Parathyroid adenoma (tissue), 2 donors: ENCODE results near the gene OLR1.
A peak's percentile ranks its signal among the peaks of the same experiment; 100 is the strongest.

Experiments
- H2AFZ ChIP-seq: fragments of 300-600 bp; sonication (generic); one replicate; pipeline ENCODE4 v1.7.0; 2017; ENCODE audit warnings: antibody characterized with exemption, mild to moderate bottlenecking
- H3K27ac ChIP-seq: fragments of 300-600 bp; sonication (generic); one replicate; pipeline ENCODE4 v1.7.0; 2017
- H3K27me3 ChIP-seq: fragments of 300-600 bp; sonication (generic); one replicate; pipeline ENCODE4 v1.7.0; 2017; ENCODE audit warnings: low read length; ENCODE audit not compliant: control insufficient read depth, insufficient read depth
- H3K36me3 ChIP-seq: fragments of 300-600 bp; sonication (generic); one replicate; pipeline ENCODE4 v1.7.0; 2017; ENCODE audit warnings: low read length; ENCODE audit not compliant: control insufficient read depth, insufficient read depth
- H3K4me1 ChIP-seq: fragments of 300-600 bp; sonication (generic); one replicate; pipeline ENCODE4 v1.7.0; 2017; ENCODE audit warnings: control low read depth
- H3K4me2 ChIP-seq: fragments of 300-600 bp; sonication (generic); one replicate; pipeline ENCODE4 v1.7.0; 2017; ENCODE audit warnings: low read length
- H3K4me3 ChIP-seq: fragments of 300-600 bp; sonication (generic); one replicate; pipeline ENCODE4 v1.7.0; 2017; ENCODE audit warnings: low read depth, low read length
- H3K79me2 ChIP-seq: fragments of 300-600 bp; sonication (generic); one replicate; pipeline ENCODE4 v1.7.0; 2017; ENCODE audit warnings: control low read depth
- H3K9ac ChIP-seq: fragments of 300-600 bp; sonication (generic); one replicate; pipeline ENCODE4 v1.7.0; 2017; ENCODE audit warnings: mild to moderate bottlenecking
- H3K9me3 ChIP-seq: fragments of 300-600 bp; sonication (generic); one replicate; pipeline ENCODE4 v1.7.0; 2017; ENCODE audit warnings: low read length; ENCODE audit not compliant: control insufficient read depth
- TF ChIP-seq, protein P1 (sequence below): fragments of 300-600 bp; sonication (generic); IDR thresholded peaks from one replicate; pipeline ENCODE4 v1.7.0; 2017; ENCODE audit warnings: antibody characterized with exemption, mild to moderate bottlenecking
- donor health status: primary hyperparathyroidism.

OLR1 gene

DNA sequence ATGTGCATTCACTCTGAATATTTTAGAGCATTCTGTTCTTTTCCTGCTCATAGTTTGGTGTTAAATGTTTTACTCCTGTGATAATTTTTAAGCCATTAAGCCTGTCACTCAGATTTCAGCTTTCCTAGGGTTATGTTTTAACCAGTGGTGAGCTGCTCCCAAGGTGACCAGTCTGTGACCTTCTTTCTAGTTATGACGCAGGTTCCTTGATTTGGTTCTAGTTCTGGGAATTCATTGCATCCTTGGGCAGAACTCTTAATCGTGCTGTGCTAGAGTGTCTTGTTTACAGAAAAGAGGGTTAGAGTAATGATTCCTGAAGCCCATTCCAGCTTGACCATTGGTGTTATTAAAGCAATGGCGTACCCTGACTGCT lies 42.9 kb upstream of the OLR1 start:
- H2AFZ ChIP-seq, result no peak overlapping the region
- peaks cover 16% of the 10 kb centered on the region for H3K79me2 ChIP-seq
- H3K4me2 ChIP-seq, result peak overlapping the region; percentile 97
- H3K36me3 ChIP-seq, result no peaks in the 10 kb centered on the region
- H3K4me3 ChIP-seq, result peak overlapping the region; percentile 83
- no peak overlapping the region for H3K9ac ChIP-seq
- peak overlapping the region; percentile 99 for H3K27ac ChIP-seq
- H3K9me3 ChIP-seq, result no peaks in the 10 kb centered on the region
- H3K4me1 ChIP-seq, result peaks cover 10% of the 10 kb centered on the region
- H3K27me3 ChIP-seq, result no peaks in the 10 kb centered on the region
- TF ChIP-seq, protein P1, sequence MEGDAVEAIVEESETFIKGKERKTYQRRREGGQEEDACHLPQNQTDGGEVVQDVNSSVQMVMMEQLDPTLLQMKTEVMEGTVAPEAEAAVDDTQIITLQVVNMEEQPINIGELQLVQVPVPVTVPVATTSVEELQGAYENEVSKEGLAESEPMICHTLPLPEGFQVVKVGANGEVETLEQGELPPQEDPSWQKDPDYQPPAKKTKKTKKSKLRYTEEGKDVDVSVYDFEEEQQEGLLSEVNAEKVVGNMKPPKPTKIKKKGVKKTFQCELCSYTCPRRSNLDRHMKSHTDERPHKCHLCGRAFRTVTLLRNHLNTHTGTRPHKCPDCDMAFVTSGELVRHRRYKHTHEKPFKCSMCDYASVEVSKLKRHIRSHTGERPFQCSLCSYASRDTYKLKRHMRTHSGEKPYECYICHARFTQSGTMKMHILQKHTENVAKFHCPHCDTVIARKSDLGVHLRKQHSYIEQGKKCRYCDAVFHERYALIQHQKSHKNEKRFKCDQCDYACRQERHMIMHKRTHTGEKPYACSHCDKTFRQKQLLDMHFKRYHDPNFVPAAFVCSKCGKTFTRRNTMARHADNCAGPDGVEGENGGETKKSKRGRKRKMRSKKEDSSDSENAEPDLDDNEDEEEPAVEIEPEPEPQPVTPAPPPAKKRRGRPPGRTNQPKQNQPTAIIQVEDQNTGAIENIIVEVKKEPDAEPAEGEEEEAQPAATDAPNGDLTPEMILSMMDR, result no peak

DNA sequence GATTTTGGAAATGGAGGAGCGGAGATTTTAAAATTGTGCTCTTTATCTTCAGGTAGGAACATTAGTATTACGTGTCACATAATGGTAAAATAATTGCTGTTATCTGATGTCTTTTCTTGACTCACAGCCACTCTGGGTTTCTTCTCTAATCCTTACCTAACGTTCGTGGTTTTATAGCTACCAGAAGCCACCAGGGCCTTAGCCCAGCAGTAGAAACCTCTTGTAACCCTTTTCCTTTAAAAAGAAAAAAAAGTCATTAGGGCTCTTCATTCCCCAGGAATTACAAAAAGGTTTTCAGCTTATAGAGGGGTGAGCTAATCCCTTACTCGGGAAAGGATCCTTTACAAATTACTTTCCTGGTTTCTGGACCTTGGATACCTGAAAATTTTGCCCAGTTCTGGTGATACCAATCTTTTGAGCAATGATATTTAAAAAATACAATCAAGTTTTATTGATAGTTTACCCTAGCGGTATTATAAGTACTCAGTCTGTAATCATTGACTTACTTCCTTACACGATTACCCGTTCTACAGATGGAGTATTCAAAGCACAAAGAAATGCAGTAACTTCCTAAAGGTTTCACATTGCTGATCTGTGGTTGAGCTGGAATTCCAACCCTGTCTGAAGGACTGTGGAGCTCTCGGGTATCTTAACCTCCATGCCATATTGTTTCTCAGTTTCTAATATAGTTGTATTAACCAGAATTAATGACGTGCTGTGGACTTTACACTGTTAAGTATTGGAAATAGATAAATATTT lies 42.4 kb upstream of the OLR1 start:
- TF ChIP-seq, protein P1, result no peak
- H3K4me3 ChIP-seq, result peak overlapping the region; percentile 83
- peaks cover 10% of the 10 kb centered on the region for H3K4me1 ChIP-seq

GRCh38 chr12:10213168-10214135 lies 41.5 kb upstream of the OLR1 start:
- H3K9ac ChIP-seq, result peak overlapping the region; percentile 97
- H3K9me3 ChIP-seq, result no peaks in the 10 kb centered on the region
- H2AFZ ChIP-seq, result peak overlapping the region; percentile 97
- peak overlapping the region; percentile 99 for H3K27ac ChIP-seq
- H3K79me2 ChIP-seq, result peaks cover 16% of the 10 kb centered on the region
- H3K4me3 ChIP-seq, result peak overlapping the region; percentile 83
- TF ChIP-seq, protein P1, result no peak
- peaks cover 10% of the 10 kb centered on the region for H3K4me1 ChIP-seq
- no peaks in the 10 kb centered on the region for H3K27me3 ChIP-seq
- peak overlapping the region; percentile 97 for H3K4me2 ChIP-seq
- H3K36me3 ChIP-seq, result no peaks in the 10 kb centered on the region

More for the DNA sequence above, 42.4 kb upstream of the OLR1 start:
- no peaks in the 10 kb centered on the region for H3K27me3 ChIP-seq
- H3K4me2 ChIP-seq, result peak overlapping the region; percentile 97
- no peaks in the 10 kb centered on the region for H3K36me3 ChIP-seq
- no peak overlapping the region for H3K9ac ChIP-seq
- no peaks in the 10 kb centered on the region for H3K9me3 ChIP-seq
- H3K79me2 ChIP-seq, result peaks cover 16% of the 10 kb centered on the region
- H2AFZ ChIP-seq, result peak overlapping the region; percentile 97
- peak overlapping the region; percentile 99 for H3K27ac ChIP-seq

GRCh38 chr12:10212739-10213131 lies 40.8 kb upstream of the OLR1 start, which contains the start of gene GABARAPL1:
TSS of gene GABARAPL1 (plus strand) at chr12:10212877. CDS start at chr12:10213130, 253 bp downstream.
- peak within 1 kb of the TSS; percentile 97 for H2AFZ ChIP-seq

More at GRCh38 chr12:10212739-10213131, 40.8 kb upstream of the OLR1 start, which contains the start of gene GABARAPL1:
- peak within 1 kb of the TSS; percentile 99 for H3K27ac ChIP-seq
- peaks cover 10% of the 10 kb centered on the region for H3K4me1 ChIP-seq
- peaks cover 16% of the 10 kb centered on the region for H3K79me2 ChIP-seq
- no peaks in the 10 kb centered on the region for H3K27me3 ChIP-seq
- H3K9me3 ChIP-seq, result no peaks in the 10 kb centered on the region
- TF ChIP-seq, protein P1, result no peak
- H3K36me3 ChIP-seq, result no peaks in the 10 kb centered on the region
- H3K9ac ChIP-seq, result peak within 1 kb of the TSS; percentile 97
- H3K4me2 ChIP-seq, result peak within 1 kb of the TSS; percentile 97
- H3K4me3 ChIP-seq, result peak within 1 kb of the TSS; percentile 83
